ENCODE results near the gene ECSCR.

- TF ChIP-seq CTCF (conservative IDR thresholded peaks at IDR 0.05; ENCODE audit: low read length) (no peak), EZH2phosphoT487 (IDR thresholded peaks at IDR 0.05; ENCODE audit: borderline replicate concordance, low read depth, low read length) (no peak)
These were observed 18.6 kb upstream of the ECSCR start for GRCh38 chr5:139481122-139481533.
